Type B pancreatic cell (in vitro differentiated cells): ENCODE data around the gene PTPRCAP. TPM values are rescaled to one million over a fixed set of nuclear protein-coding genes. Genes with fewer than 3 reads are reported as not detected.
A peak's percentile ranks its signal among the peaks of the same experiment; 100 is the strongest.

Source experiments
- DNase-seq: peaks from one replicate; pipeline ENCODE4 v3.0.0; 2021; ENCODE audit warnings: mixed read lengths; ENCODE audit not compliant: unreplicated experiment; ENCODE audit errors: extremely low spot score
- H3K27ac Mint-ChIP-seq: 2 replicates; pipeline ENCODE4 v1.8.0; 2021; ENCODE audit warnings: mild to moderate bottlenecking, mixed read lengths
- H3K27me3 Mint-ChIP-seq: 2 replicates; pipeline ENCODE4 v1.8.0; 2021; ENCODE audit warnings: mixed read lengths
- H3K36me3 Mint-ChIP-seq: 2 replicates; pipeline ENCODE4 v1.8.0; 2021; ENCODE audit warnings: mixed read lengths
- H3K4me1 Mint-ChIP-seq: one replicate; pipeline ENCODE4 v1.8.0; 2021; ENCODE audit warnings: mixed read lengths; ENCODE audit not compliant: unreplicated experiment
- H3K4me3 Mint-ChIP-seq: 2 replicates; pipeline ENCODE4 v1.8.0; 2021; ENCODE audit warnings: mild to moderate bottlenecking, mixed read lengths
- H3K9me3 Mint-ChIP-seq: 2 replicates; pipeline ENCODE4 v1.8.0; 2021; ENCODE audit warnings: mixed read lengths
- CTCF ChIP-seq: fragments of 200-600 bp; sonication (generic); conservative IDR thresholded peaks from 2 replicates; pipeline ENCODE4 v1.5.0; 2021; ENCODE audit warnings: antibody characterized with exemption, mild to moderate bottlenecking
- total RNA-seq: library from RNA; stranded (reverse); gene quantifications from 2 replicates; pipeline ENCODE4 v1.2.1, GENCODE V29; 2021; ENCODE audit warnings: low replicate concordance

PTPRCAP gene
- total RNA-seq, 1 donor from 2014 or later, result 2.0 TPM

GRCh38 chr11:67469508-67469811 is 32.0 kb upstream of the PTPRCAP start:
- peak; percentile 10 for TF ChIP-seq CTCF
- no peaks in the 10 kb centered on the region for H3K36me3 Mint-ChIP-seq
- no peaks in the 10 kb centered on the region for H3K9me3 Mint-ChIP-seq

GRCh38 chr11:67468759-67469507 is 31.5 kb upstream of the PTPRCAP start, which contains the start of gene TMEM134:
Gene TMEM134, minus strand, starts transcription at chr11:67469251. Its CDS starts 59 bp downstream, at chr11:67469192.
- peak; percentile 62 for TF ChIP-seq CTCF
- Mint-ChIP-seq H3K4me3 (peak within 1 kb of the TSS; percentile 92), H3K27me3 (no peaks in the 10 kb centered on the region), H3K27ac (peak within 1 kb of the TSS; percentile 83), H3K4me1 (peaks cover 9% of the 10 kb centered on the region), H3K9me3 (no peaks in the 10 kb centered on the region), H3K36me3 (no peaks in the 10 kb centered on the region)
- DNase-seq, result peak; percentile 95

More at GRCh38 chr11:67469508-67469811, 32.0 kb upstream of the PTPRCAP start:
- H3K27ac Mint-ChIP-seq, result peak overlapping the region; percentile 70
- peak overlapping the region; percentile 92 for H3K4me3 Mint-ChIP-seq
- no peaks in the 10 kb centered on the region for H3K27me3 Mint-ChIP-seq
- no peak for DNase-seq
- peaks cover 9% of the 10 kb centered on the region for H3K4me1 Mint-ChIP-seq

GRCh38 chr11:67468456-67468758 is 30.9 kb upstream of the PTPRCAP start:
- TF ChIP-seq CTCF, result no peak
- peaks cover 9% of the 10 kb centered on the region for H3K4me1 Mint-ChIP-seq
- H3K36me3 Mint-ChIP-seq, result no peaks in the 10 kb centered on the region
- no peak for DNase-seq
- H3K4me3 Mint-ChIP-seq, result peak overlapping the region; percentile 92
- H3K9me3 Mint-ChIP-seq, result no peaks in the 10 kb centered on the region
- peak overlapping the region; percentile 83 for H3K27ac Mint-ChIP-seq
- H3K27me3 Mint-ChIP-seq, result no peaks in the 10 kb centered on the region

- H3K27me3 Mint-ChIP-seq, result no peaks in the 10 kb centered on the region
- no peak for TF ChIP-seq CTCF
- H3K36me3 Mint-ChIP-seq, result no peaks in the 10 kb centered on the region
- H3K27ac Mint-ChIP-seq, result peak overlapping the region; percentile 83
- peak overlapping the region; percentile 92 for H3K4me3 Mint-ChIP-seq
- H3K9me3 Mint-ChIP-seq, result no peaks in the 10 kb centered on the region
- H3K4me1 Mint-ChIP-seq, result peaks cover 9% of the 10 kb centered on the region
- DNase-seq, result no peak
Measured at GRCh38 chr11:67468056-67468455, 30.6 kb upstream of the PTPRCAP start.

GRCh38 chr11:67466962-67467771 is 29.7 kb upstream of the PTPRCAP start:
- H3K4me1 Mint-ChIP-seq, result peaks cover 9% of the 10 kb centered on the region
- no peak for TF ChIP-seq CTCF
- H3K27me3 Mint-ChIP-seq, result no peaks in the 10 kb centered on the region
- H3K4me3 Mint-ChIP-seq, result peak overlapping the region; percentile 92
- H3K27ac Mint-ChIP-seq, result peak overlapping the region; percentile 83
- no peaks in the 10 kb centered on the region for H3K36me3 Mint-ChIP-seq
- no peak for DNase-seq
- no peaks in the 10 kb centered on the region for H3K9me3 Mint-ChIP-seq
